H9 (cell line): ENCODE measurements around the gene SVOP. TPM values are rescaled to one million over a fixed set of nuclear protein-coding genes. Genes with fewer than 3 reads are reported as not detected.

ENCODE experiments used
- DNase-seq: peaks from one replicate; pipeline ENCODE4 v3.0.0-alpha.2; 2017
- H2AFZ ChIP-seq: one replicate; pipeline ENCODE4 v1.6.1; 2013; ENCODE audit warnings: mild to moderate bottlenecking, low read length, control low read depth, moderate library complexity
- H2AK5ac ChIP-seq: 2 replicates; pipeline ENCODE4 v1.6.1; 2013; ENCODE audit warnings: low read length, control low read depth, mixed read lengths; ENCODE audit not compliant: insufficient read length
- H2BK120ac ChIP-seq: one replicate; pipeline ENCODE4 v1.6.1; 2013; ENCODE audit warnings: low read depth, mild to moderate bottlenecking, low read length, control low read depth, inconsistent platforms; ENCODE audit not compliant: poor library complexity, severe bottlenecking
- H2BK12ac ChIP-seq: 2 replicates; pipeline ENCODE4 v1.6.1; 2013; ENCODE audit warnings: low read length, control low read depth, mixed read lengths, low read depth; ENCODE audit not compliant: insufficient read length
- H2BK15ac ChIP-seq: 2 replicates; pipeline ENCODE4 v1.6.1; 2013; ENCODE audit warnings: low read depth, low read length, control low read depth
- H2BK20ac ChIP-seq: one replicate; pipeline ENCODE4 v1.6.1; 2013; ENCODE audit warnings: low read depth, mild to moderate bottlenecking, low read length, control low read depth, inconsistent platforms; ENCODE audit not compliant: poor library complexity, severe bottlenecking
- H2BK5ac ChIP-seq: 2 replicates; pipeline ENCODE4 v1.6.1; 2013; ENCODE audit warnings: low read length, control low read depth, mixed read lengths; ENCODE audit not compliant: insufficient read length
- H3K14ac ChIP-seq: 2 replicates; pipeline ENCODE4 v1.6.1; 2013; ENCODE audit warnings: low read length, control low read depth; ENCODE audit not compliant: insufficient read depth
- H3K18ac ChIP-seq: 2 replicates; pipeline ENCODE4 v1.6.1; 2013; ENCODE audit warnings: low read depth, mild to moderate bottlenecking, mixed read lengths, low read length, control low read depth; ENCODE audit not compliant: insufficient read length
- H3K23ac ChIP-seq: 2 replicates; pipeline ENCODE4 v1.6.1; 2013; ENCODE audit warnings: low read length, control low read depth, mixed read lengths, low read depth; ENCODE audit not compliant: insufficient read length
- H3K23me2 ChIP-seq: 2 replicates; pipeline ENCODE4 v1.6.1; 2013; ENCODE audit warnings: low read depth, mild to moderate bottlenecking, mixed read lengths, low read length, control low read depth; ENCODE audit not compliant: insufficient read length, poor library complexity, severe bottlenecking
- H3K27ac ChIP-seq: 2 replicates; pipeline ENCODE4 v1.5.1; 2013; ENCODE audit warnings: low read length, control low read depth, mixed read lengths, low read depth; ENCODE audit not compliant: insufficient read length
- H3K27me3 ChIP-seq: 2 replicates; pipeline ENCODE4 v1.6.1; 2013; ENCODE audit warnings: low read length, control low read depth, inconsistent platforms; ENCODE audit not compliant: insufficient read depth
- H3K4ac ChIP-seq: 2 replicates; pipeline ENCODE4 v1.6.1; 2013; ENCODE audit warnings: low read depth, mild to moderate bottlenecking, control low read depth, inconsistent platforms, low read length, moderate library complexity
- H3K4me1 ChIP-seq: 2 replicates; pipeline ENCODE4 v1.6.1; 2013; ENCODE audit warnings: low read length, control low read depth, inconsistent platforms; ENCODE audit not compliant: insufficient read depth
- H3K4me2 ChIP-seq: 2 replicates; pipeline ENCODE4 v1.6.1; 2013; ENCODE audit warnings: low read length, control low read depth, mixed read lengths; ENCODE audit not compliant: insufficient read length, insufficient read depth
- H3K56ac ChIP-seq: 2 replicates; pipeline ENCODE4 v1.6.1; 2013; ENCODE audit warnings: low read depth, mild to moderate bottlenecking, mixed read lengths, low read length, control low read depth; ENCODE audit not compliant: insufficient read length
- H3K79me1 ChIP-seq: 2 replicates; pipeline ENCODE4 v1.6.1; 2013; ENCODE audit warnings: low read depth, mild to moderate bottlenecking, moderate library complexity, low read length, control low read depth, inconsistent platforms; ENCODE audit not compliant: insufficient read depth, poor library complexity, severe bottlenecking
- H3K79me2 ChIP-seq: 2 replicates; pipeline ENCODE4 v1.6.1; 2013; ENCODE audit warnings: low read length, control low read depth, inconsistent platforms; ENCODE audit not compliant: insufficient read depth
- H3K9ac ChIP-seq: 2 replicates; pipeline ENCODE4 v1.6.1; 2013; ENCODE audit warnings: low read length, control low read depth, mixed read lengths; ENCODE audit not compliant: insufficient read length; ENCODE audit errors: extremely low read depth
- H3K9me3 ChIP-seq: one replicate; pipeline ENCODE4 v1.6.1; 2013; ENCODE audit warnings: low read depth, low read length, inconsistent platforms; ENCODE audit not compliant: control insufficient read depth
- H3T11ph ChIP-seq: one replicate; pipeline ENCODE4 v1.6.1; 2013; ENCODE audit warnings: mild to moderate bottlenecking, low read length, control low read depth, inconsistent platforms
- H4K20me1 ChIP-seq: one replicate; pipeline ENCODE4 v1.6.1; 2013; ENCODE audit not compliant: control insufficient read depth, insufficient read length, insufficient read depth
- H4K5ac ChIP-seq: 2 replicates; pipeline ENCODE4 v1.6.1; 2013; ENCODE audit warnings: low read depth, mild to moderate bottlenecking, mixed read lengths, low read length, control low read depth; ENCODE audit not compliant: insufficient read length
- H4K8ac ChIP-seq: replicated peaks from 2 replicates; pipeline ENCODE4 v1.6.1; 2013; ENCODE audit warnings: low read length, control low read depth, mixed read lengths, low read depth; ENCODE audit not compliant: insufficient read length
- H4K91ac ChIP-seq: 2 replicates; pipeline ENCODE4 v1.6.1; 2013; ENCODE audit warnings: low read depth, mild to moderate bottlenecking, moderate library complexity, mixed read lengths, low read length, control low read depth; ENCODE audit not compliant: insufficient read length
- H3K27ac Mint-ChIP-seq, 3 experiments: 2 replicates in 2 of 3; 3 replicates in 1 of 3; pipeline ENCODE4 v1.8.0; 2020 to 2021; ENCODE audit warnings: mixed read lengths in 3 of 3, mild to moderate bottlenecking in 1 of 3, moderate library complexity in 1 of 3
- H3K27me3 Mint-ChIP-seq: 2 replicates; pipeline ENCODE4 v1.8.0; 2021; ENCODE audit warnings: low read depth, mild to moderate bottlenecking, moderate library complexity, mixed read lengths
- H3K36me3 Mint-ChIP-seq, 3 experiments: 2 replicates in 2 of 3; 3 replicates in 1 of 3; pipeline ENCODE4 v1.8.0; 2020 to 2021; ENCODE audit warnings: low read depth in 3 of 3, mixed read lengths in 3 of 3; ENCODE audit not compliant: insufficient read depth in 1 of 3
- H3K4me1 Mint-ChIP-seq, 2 experiments: 2 replicates each; pipeline ENCODE4 v1.8.0; 2020; ENCODE audit warnings: mixed read lengths in 2 of 2
- H3K4me3 Mint-ChIP-seq, 2 experiments: 2 replicates in 1 of 2; 3 replicates in 1 of 2; pipeline ENCODE4 v1.8.0; 2020 to 2021; ENCODE audit warnings: mild to moderate bottlenecking in 2 of 2, mixed read lengths in 2 of 2, moderate library complexity in 1 of 2
- H3K9me3 Mint-ChIP-seq, 2 experiments: 2 replicates in 1 of 2; 3 replicates in 1 of 2; pipeline ENCODE4 v1.8.0; 2020; ENCODE audit warnings: mild to moderate bottlenecking in 2 of 2, mixed read lengths in 2 of 2, moderate library complexity in 1 of 2
- WGBS: extraction: QIAGEN DNeasy Blood & Tissue Kit; methylation state at CpG from one replicate; pipeline ENCODE4 v1.1.7; 2013; ENCODE audit warnings: missing lambda C conversion rate, low lambda C conversion rate, mixed read lengths; ENCODE audit not compliant: insufficient read length; ENCODE audit errors: extremely low coverage; 5-methylcytosine and 5-hydroxymethylcytosine counted together
- total RNA-seq: library from RNA; stranded (reverse); gene quantifications from 2 replicates; pipeline ENCODE4 v1.2.1, GENCODE V29; 2021
- TF ChIP-seq, protein P1 (sequence below): fragments of 200-600 bp; sonication (generic); conservative IDR thresholded peaks from 3 replicates; pipeline ENCODE4 v1.8.0; 2021; ENCODE audit warnings: antibody characterized with exemption, mild to moderate bottlenecking

The SVOP gene
- total RNA-seq, 1 experiment from 2014 or later, result 0.15 TPM

DNA sequence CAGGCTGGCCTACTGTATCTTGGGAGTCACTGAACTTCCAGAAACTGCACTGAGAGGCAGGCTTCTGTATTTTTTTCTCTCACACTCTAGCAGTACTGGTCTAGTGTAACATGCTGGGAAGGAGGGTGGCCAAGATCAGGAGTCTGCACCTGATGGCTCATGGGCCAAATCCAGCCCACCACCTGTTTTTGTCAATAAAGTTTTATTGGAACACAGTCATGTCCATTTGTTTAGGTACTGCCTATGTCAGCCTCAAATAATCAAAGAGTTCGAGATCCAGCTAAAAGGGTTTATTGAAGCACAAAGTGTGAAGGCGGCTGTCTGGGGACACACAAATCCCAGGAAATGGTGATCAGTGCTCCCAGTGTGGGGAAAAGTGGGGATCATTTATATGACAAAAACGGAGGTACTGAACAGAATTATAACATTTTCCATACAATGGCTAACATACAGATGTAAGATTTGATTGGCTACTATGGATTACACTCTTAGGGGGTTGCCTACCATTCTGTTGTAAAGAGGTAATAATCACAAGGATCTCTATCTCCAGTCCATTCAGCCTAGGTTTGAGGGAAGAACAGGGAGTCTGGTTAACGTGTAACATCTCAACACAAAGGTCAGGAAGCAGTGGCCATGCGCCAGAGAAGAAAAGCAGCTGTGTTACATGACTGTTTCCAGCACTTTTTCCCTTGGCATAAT, 44.4 kb upstream of the SVOP start:
- H4K5ac ChIP-seq, result no peak overlapping the region
- no peak overlapping the region for H2BK15ac ChIP-seq
- H4K8ac ChIP-seq, result no peak overlapping the region
- no peak overlapping the region for H2BK12ac ChIP-seq
- no peaks in the 10 kb centered on the region for H4K20me1 ChIP-seq
- H3K4me3 Mint-ChIP-seq, result no peak overlapping the region
- no peak overlapping the region for H3K4ac ChIP-seq
- peak overlapping the region in 2 of 3 experiments; percentile 9 to 49; a peak in 1 of 7 replicates for H3K27ac Mint-ChIP-seq
- peaks cover 14% of the 10 kb centered on the region in 2 experiments for H3K4me1 Mint-ChIP-seq
- no peak overlapping the region for H3K23ac ChIP-seq
- no peak overlapping the region for H3K27ac ChIP-seq
- H2AFZ ChIP-seq, result no peak overlapping the region
- no peak overlapping the region for H3K56ac ChIP-seq
- H3K4me2 ChIP-seq, result no peak overlapping the region
- H3K14ac ChIP-seq, result no peak overlapping the region
- H3K36me3 Mint-ChIP-seq, result peaks cover 0 to 12% (median 8%) of the 10 kb centered on the region in 3 experiments; a peak in 3 of 7 replicates
- TF ChIP-seq, protein P1, sequence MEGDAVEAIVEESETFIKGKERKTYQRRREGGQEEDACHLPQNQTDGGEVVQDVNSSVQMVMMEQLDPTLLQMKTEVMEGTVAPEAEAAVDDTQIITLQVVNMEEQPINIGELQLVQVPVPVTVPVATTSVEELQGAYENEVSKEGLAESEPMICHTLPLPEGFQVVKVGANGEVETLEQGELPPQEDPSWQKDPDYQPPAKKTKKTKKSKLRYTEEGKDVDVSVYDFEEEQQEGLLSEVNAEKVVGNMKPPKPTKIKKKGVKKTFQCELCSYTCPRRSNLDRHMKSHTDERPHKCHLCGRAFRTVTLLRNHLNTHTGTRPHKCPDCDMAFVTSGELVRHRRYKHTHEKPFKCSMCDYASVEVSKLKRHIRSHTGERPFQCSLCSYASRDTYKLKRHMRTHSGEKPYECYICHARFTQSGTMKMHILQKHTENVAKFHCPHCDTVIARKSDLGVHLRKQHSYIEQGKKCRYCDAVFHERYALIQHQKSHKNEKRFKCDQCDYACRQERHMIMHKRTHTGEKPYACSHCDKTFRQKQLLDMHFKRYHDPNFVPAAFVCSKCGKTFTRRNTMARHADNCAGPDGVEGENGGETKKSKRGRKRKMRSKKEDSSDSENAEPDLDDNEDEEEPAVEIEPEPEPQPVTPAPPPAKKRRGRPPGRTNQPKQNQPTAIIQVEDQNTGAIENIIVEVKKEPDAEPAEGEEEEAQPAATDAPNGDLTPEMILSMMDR, result no peak
- H2AK5ac ChIP-seq, result no peak overlapping the region
- no CpG with 5 or more reads among the region's 5 CpGs for WGBS
- no peak overlapping the region for H3K9ac ChIP-seq
- H3K4me1 ChIP-seq, result no peaks in the 10 kb centered on the region
- no peak overlapping the region for H2BK20ac ChIP-seq
- no peak overlapping the region for H3K18ac ChIP-seq
- DNase-seq, result no peak
- no peak overlapping the region for H3T11ph ChIP-seq
- no peak overlapping the region for H2BK120ac ChIP-seq
- H4K91ac ChIP-seq, result no peak overlapping the region
- H3K27me3 ChIP-seq, result no peaks in the 10 kb centered on the region
- H3K27me3 Mint-ChIP-seq, result no peaks in the 10 kb centered on the region
- no peaks in the 10 kb centered on the region for H3K79me1 ChIP-seq
- no peaks in the 10 kb centered on the region for H3K23me2 ChIP-seq
- H3K9me3 Mint-ChIP-seq, result no peaks in the 10 kb centered on the region
- H3K79me2 ChIP-seq, result no peaks in the 10 kb centered on the region
- H3K9me3 ChIP-seq, result no peaks in the 10 kb centered on the region
- no peak overlapping the region for H2BK5ac ChIP-seq
